ENCODE measurements around the gene RPL7A.
A peak's percentile ranks its signal among the peaks of the same experiment; 100 is the strongest.
"Not testable (repeated sequence)": the region's sequence is repeated elsewhere in the genome, so short reads cannot be mapped to it uniquely, and the experiment has no call there.

The RPL7A gene

GRCh38 chr9:133375724-133376654 is 28.0 kb downstream of the RPL7A start, which contains the start of the genes STKLD1 and SURF4:
TSS of gene STKLD1 (plus strand) at chr9:133376366. CDS start at chr9:133376474, 108 bp downstream.
TSS of gene SURF4 (minus strand) at chr9:133376060. CDS start at chr9:133375969, 91 bp downstream.
- TF ChIP-seq, protein P1, sequence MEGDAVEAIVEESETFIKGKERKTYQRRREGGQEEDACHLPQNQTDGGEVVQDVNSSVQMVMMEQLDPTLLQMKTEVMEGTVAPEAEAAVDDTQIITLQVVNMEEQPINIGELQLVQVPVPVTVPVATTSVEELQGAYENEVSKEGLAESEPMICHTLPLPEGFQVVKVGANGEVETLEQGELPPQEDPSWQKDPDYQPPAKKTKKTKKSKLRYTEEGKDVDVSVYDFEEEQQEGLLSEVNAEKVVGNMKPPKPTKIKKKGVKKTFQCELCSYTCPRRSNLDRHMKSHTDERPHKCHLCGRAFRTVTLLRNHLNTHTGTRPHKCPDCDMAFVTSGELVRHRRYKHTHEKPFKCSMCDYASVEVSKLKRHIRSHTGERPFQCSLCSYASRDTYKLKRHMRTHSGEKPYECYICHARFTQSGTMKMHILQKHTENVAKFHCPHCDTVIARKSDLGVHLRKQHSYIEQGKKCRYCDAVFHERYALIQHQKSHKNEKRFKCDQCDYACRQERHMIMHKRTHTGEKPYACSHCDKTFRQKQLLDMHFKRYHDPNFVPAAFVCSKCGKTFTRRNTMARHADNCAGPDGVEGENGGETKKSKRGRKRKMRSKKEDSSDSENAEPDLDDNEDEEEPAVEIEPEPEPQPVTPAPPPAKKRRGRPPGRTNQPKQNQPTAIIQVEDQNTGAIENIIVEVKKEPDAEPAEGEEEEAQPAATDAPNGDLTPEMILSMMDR (conservative IDR thresholded peaks at IDR 0.05; ENCODE audit: low read depth, low read length): no peak
- peak; percentile 83 for DNase-seq (ENCODE audit: low read depth)
- H3K4me3 ChIP-seq (ENCODE audit: low read length): peak within 1 kb of the TSS; percentile 98

DNA sequence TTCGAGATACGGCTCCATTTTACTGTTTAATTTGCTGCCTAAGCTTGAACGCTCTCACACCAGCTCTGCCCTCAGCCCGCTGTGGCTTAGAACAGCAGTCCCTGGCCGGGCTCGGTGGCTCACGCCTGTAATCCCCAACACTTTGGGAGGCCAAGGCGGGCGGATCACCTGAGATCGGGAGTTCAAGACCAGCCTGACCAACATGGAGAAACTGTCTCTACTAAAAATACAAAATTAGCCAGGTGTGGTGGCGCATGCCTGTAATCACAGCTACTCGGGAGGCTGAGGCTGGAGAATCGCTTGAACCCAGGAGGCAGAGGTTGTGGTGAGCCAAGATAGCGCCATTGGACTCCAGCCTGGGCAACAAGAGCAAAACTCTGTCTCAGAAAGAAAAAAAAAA is 29.3 kb downstream of the RPL7A start:
- H3K4me3 ChIP-seq (ENCODE audit: low read length); DNase-seq (ENCODE audit: low read depth): not testable (repeated sequence)

DNA sequence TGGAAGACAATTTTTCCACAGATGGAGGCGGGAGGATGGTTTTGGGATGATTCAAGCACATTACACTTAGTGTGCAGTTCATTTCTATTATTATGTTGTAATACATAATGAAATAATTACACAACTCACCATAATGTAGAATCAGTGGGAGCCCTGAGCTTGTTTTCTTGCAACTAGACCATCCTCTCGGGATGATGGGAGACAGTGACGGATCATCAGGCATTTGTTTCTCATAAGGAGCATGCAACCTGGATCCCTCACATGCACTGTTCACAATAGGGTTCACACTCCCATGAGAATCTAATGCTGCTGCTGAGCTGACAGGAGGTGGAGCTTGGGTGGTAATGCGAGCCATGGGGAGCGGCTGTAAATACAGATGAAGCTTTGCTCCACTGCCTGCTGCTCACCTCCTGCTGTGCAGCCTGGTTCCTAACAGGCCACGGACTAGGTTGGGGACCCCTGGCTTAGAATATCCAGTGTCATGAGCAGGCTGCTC is 29.8 kb downstream of the RPL7A start:
- TF ChIP-seq, protein P1 (conservative IDR thresholded peaks at IDR 0.05; ENCODE audit: low read depth, low read length): no peak
- DNase-seq (ENCODE audit: low read depth): no peak
- no peak overlapping the region for H3K4me3 ChIP-seq (ENCODE audit: low read length)

- TF ChIP-seq, protein P1 (conservative IDR thresholded peaks at IDR 0.05; ENCODE audit: low read depth, low read length): no peak
- H3K4me3 ChIP-seq (ENCODE audit: low read length): no peak overlapping the region
- no peak for DNase-seq (ENCODE audit: low read depth)
Observed at GRCh38 chr9:133378408-133378962, 30.5 kb downstream of the RPL7A start.

DNA sequence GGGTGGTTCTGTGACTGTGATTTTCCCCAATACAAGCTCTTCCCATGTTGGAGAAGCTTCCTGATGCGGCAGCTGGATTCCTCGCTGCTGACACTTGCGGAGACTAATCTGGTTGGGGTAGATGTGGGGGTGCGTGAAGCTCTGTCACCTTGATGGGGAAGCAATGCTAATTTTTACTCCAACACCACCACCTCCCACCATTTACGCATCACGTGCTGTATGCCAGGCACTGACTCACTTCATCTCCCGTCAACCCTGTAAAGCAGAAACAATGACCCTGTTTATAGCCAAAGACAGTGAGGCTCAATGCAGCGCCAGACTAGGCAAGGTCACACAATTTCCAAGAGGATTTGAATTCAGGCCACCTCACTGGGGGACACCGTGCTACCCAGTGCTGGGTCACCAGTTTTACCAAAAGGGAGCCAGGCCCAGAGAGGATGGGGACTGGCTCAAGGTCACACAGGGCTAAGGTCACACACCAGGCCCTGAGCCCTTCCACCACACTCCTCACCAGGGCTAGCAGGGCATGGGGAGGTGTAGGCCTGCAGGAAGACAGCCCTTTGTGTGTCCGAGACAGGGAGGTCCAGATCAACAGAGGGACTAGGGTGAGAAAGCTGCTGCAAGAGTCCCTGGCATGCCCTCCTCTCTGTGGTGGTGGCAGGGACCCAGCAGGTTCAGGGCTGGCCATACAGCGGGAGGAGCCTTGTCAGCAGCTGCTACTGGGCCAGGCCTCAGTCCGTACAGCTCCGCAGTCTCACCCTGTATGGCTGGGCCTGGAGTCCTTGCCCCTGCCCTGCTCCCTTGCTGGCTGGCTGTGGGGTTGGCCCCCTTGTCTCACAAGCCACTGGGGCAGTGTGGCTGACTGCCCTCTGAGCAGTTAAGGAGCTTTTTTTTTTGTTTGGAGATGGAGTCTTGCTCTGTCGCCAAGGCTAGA is 31.4 kb downstream of the RPL7A start:
- TF ChIP-seq, protein P1 (conservative IDR thresholded peaks at IDR 0.05; ENCODE audit: low read depth, low read length): no peak
- H3K4me3 ChIP-seq (ENCODE audit: low read length): no peak overlapping the region
- no peak for DNase-seq (ENCODE audit: low read depth)

DNA sequence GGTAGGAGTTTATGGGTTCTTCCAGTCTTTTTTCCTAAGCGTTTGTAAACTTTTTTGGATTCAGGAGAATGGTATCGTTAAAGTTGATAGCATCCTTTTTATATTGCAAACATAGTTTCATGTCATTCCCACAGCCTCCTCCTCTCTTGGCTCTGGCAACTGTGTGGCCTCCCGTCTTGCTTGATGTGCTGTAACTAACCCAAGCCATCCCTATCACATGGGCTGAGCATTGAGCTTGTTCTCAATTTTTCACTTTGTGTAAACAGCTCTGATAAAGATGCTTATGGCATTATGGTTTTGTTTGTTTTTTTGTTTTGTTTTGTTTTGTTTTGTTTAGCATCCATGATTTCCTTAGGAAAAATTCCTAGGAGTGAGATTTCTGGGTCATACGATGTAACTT is 32.7 kb downstream of the RPL7A start:
- DNase-seq (ENCODE audit: low read depth): no peak
- TF ChIP-seq, protein P1 (conservative IDR thresholded peaks at IDR 0.05; ENCODE audit: low read depth, low read length): no peak
- no peak overlapping the region for H3K4me3 ChIP-seq (ENCODE audit: low read length)

Measured in retinal pigment epithelial cell (primary cell).